Upper lobe of left lung (tissue), 6 donors: ENCODE results near the gene CREB3L4. TPM values are rescaled to one million over a fixed set of nuclear protein-coding genes. Genes with fewer than 3 reads are reported as not detected.

Experiments used
- small RNA-seq, 4 donors: library from RNA; depleted of rRNA; stranded (forward); fragments of <200 nt; gene quantifications; one replicate each; pipeline ENCODE3, GENCODE V24; 2016
- total RNA-seq, 6 donors: library from RNA; depleted of rRNA in 4 of 6; stranded (reverse); fragments of >200 nt in 4 of 6; gene quantifications; one replicate each; pipeline versions ENCODE4 v1.1.0 to v1.2.1, GENCODE V29; 2016 to 2021
- donor health status: DM: no; HTN: no; CAD: no; lungs with moderate emphysema.
- donor health status: DM: no; HTN: yes; CAD: no; lungs with severe emphysema.

Gene CREB3L4
- total RNA-seq, 6 donors from 2014 or later: 4.7 to 17.4 (median 9.4) TPM

Small RNA genes lying within 50 kb of the gene (small RNA-seq; reads per million reads assigned to genes)
- gene MIR6737: 0 to 0.43 (median 0.03) reads per million in 4 donors

Other genes with a start within 250 kb of the CREB3L4 start
- gene INTS3, start 239.9 kb upstream of the CREB3L4 start, total RNA-seq: 100 to 1,000 TPM in 1 of 6 donors, 10 to 100 TPM in 5; 58.2 to 159 (median 63.1) TPM
- gene SLC27A3, start 192.5 kb upstream of the CREB3L4 start, total RNA-seq: 100 to 1,000 TPM in 5 of 6 donors, 10 to 100 TPM in 1; 92.8 to 272 (median 167) TPM
- 10 to 100 TPM; 16.0 to 50.3 (median 37.8) TPM for gene GATAD2B, start 44.9 kb upstream of the CREB3L4 start, total RNA-seq
- 100 to 1,000 TPM in 4 of 6 donors, 10 to 100 TPM in 2; 43.3 to 151 (median 103) TPM for gene DENND4B, start 21.2 kb upstream of the CREB3L4 start, total RNA-seq
- 10 to 100 TPM; 19.4 to 93.2 (median 37.6) TPM for gene CRTC2, start 9.3 kb upstream of the CREB3L4 start, total RNA-seq
- 100 to 1,000 TPM in 3 of 6 donors, 10 to 100 TPM in 3; 41.9 to 145 (median 102) TPM for gene SLC39A1, start 4.4 kb upstream of the CREB3L4 start, total RNA-seq
- gene JTB, start 9.8 kb downstream of the CREB3L4 start, total RNA-seq: 100 to 1,000 TPM; 123 to 285 (median 157) TPM
- 100 to 1,000 TPM in 2 of 6 donors, 10 to 100 TPM in 4; 33.9 to 116 (median 56.6) TPM for gene RAB13, start 18.4 kb downstream of the CREB3L4 start, total RNA-seq
- 1,000 to 10,000 TPM in 5 of 6 donors, 100 to 1,000 TPM in 1; 551 to 2,666 (median 1,424) TPM for gene RPS27, start 22.9 kb downstream of the CREB3L4 start, total RNA-seq
- under 1 TPM in 4 of 6 donors, not detected in 2; 0.11 to 0.91 (median 0.30) TPM for gene NUP210L, start 187.2 kb downstream of the CREB3L4 start, total RNA-seq
- 100 to 1,000 TPM; 149 to 452 (median 344) TPM for gene TPM3, start 224.2 kb downstream of the CREB3L4 start, total RNA-seq
- 1 to 10 TPM in 2 of 6 donors, not detected in 4; 5.9 to 6.5 TPM for gene CFAP141, start 238.4 kb downstream of the CREB3L4 start, total RNA-seq